ENCODE results near the gene POC1A. TPM values are rescaled to one million over a fixed set of nuclear protein-coding genes. Genes with fewer than 3 reads are reported as not detected.

Gene POC1A
- total RNA-seq, 4 donors from 2014 or later: 1.1 to 4.8 (median 4.7) TPM; not detected in 1

GRCh38 chr3:52137311-52137710, 16.9 kb downstream of the POC1A start:
- H3K27me3 ChIP-seq: no peaks in the 10 kb centered on the region
- no peak for DNase-seq
- no peaks in the 10 kb centered on the region for H3K9me3 ChIP-seq
- intact Hi-C loops (cut with DNase I; ENCODE audit: low total_unique reads): no loop called here
- H3K4me3 ChIP-seq: no peak overlapping the region
- H3K4me1 ChIP-seq: no peaks in the 10 kb centered on the region
- TF ChIP-seq POLR2A (IDR thresholded peaks at IDR 0.05) (no peak), CTCF (IDR thresholded peaks at IDR 0.05) (no peak)
- H3K27ac ChIP-seq: peak overlapping the region; percentile 39 to 52
- H3K36me3 ChIP-seq: no peaks in the 10 kb centered on the region

GRCh38 chr3:52136513-52136912, 17.7 kb downstream of the POC1A start:
- Histone ChIP-seq H3K36me3 (no peaks in the 10 kb centered on the region), H3K27me3 (no peaks in the 10 kb centered on the region), H3K4me1 (no peaks in the 10 kb centered on the region), H3K27ac (peak overlapping the region; percentile 39 to 52), H3K4me3 (no peak overlapping the region), H3K9me3 (no peaks in the 10 kb centered on the region)
- peak in 1 of 2 donors; percentile 44 for DNase-seq
- TF ChIP-seq POLR2A (IDR thresholded peaks at IDR 0.05) (no peak), CTCF (IDR thresholded peaks at IDR 0.05) (no peak)
- intact Hi-C loops (cut with DNase I; ENCODE audit: low total_unique reads): no loop called here

- H3K27ac ChIP-seq: no peak overlapping the region
- H3K27me3 ChIP-seq: no peaks in the 10 kb centered on the region
- TF ChIP-seq CTCF (IDR thresholded peaks at IDR 0.05) (no peak), POLR2A (IDR thresholded peaks at IDR 0.05) (no peak)
- no peaks in the 10 kb centered on the region for H3K9me3 ChIP-seq
- intact Hi-C loops (cut with DNase I; ENCODE audit: low total_unique reads): no loop called here
- no peaks in the 10 kb centered on the region for H3K36me3 ChIP-seq
- H3K4me1 ChIP-seq: no peaks in the 10 kb centered on the region
- DNase-seq: no peak
- H3K4me3 ChIP-seq: no peak overlapping the region
Observed at GRCh38 chr3:52135332-52135731, 18.9 kb downstream of the POC1A start.

- Histone ChIP-seq H3K36me3 (no peaks in the 10 kb centered on the region), H3K27ac (no peak overlapping the region), H3K9me3 (no peaks in the 10 kb centered on the region), H3K27me3 (no peaks in the 10 kb centered on the region), H3K4me3 (no peak overlapping the region), H3K4me1 (no peaks in the 10 kb centered on the region)
- no peak for DNase-seq
- intact Hi-C loops (cut with DNase I; ENCODE audit: low total_unique reads): no loop called here
- TF ChIP-seq CTCF (IDR thresholded peaks at IDR 0.05) (no peak), POLR2A (IDR thresholded peaks at IDR 0.05) (no peak)
Observed at GRCh38 chr3:52134761-52135160, 19.5 kb downstream of the POC1A start.

GRCh38 chr3:52132930-52133329, 21.3 kb downstream of the POC1A start:
- intact Hi-C loops (cut with DNase I; ENCODE audit: low total_unique reads): no loop called here

More at GRCh38 chr3:52132930-52133329, 21.3 kb downstream of the POC1A start:
- Histone ChIP-seq H3K9me3 (no peaks in the 10 kb centered on the region), H3K27me3 (no peaks in the 10 kb centered on the region), H3K4me3 (no peak overlapping the region), H3K4me1 (no peaks in the 10 kb centered on the region), H3K27ac (no peak overlapping the region), H3K36me3 (no peaks in the 10 kb centered on the region)
- DNase-seq: no peak
- no peak for TF ChIP-seq CTCF (IDR thresholded peaks at IDR 0.05)
- TF ChIP-seq POLR2A (IDR thresholded peaks at IDR 0.05): no peak

Data from uterus (tissue), 4 donors.